IPS DF 4.7 (cell line): Measurements from ENCODE around the gene CCDC50.

Source experiments
- DNase-seq: peaks from one replicate; pipeline ENCODE4 v3.0.0-alpha.2; 2013; ENCODE audit warnings: low spot score; ENCODE audit errors: extremely low read depth

Gene CCDC50

GRCh38 chr3:191345334-191345733 is 16.1 kb downstream of the CCDC50 start:
- DNase-seq = no peak

- DNase-seq = no peak
Measured at GRCh38 chr3:191347228-191347627, 18.0 kb downstream of the CCDC50 start.

DNA sequence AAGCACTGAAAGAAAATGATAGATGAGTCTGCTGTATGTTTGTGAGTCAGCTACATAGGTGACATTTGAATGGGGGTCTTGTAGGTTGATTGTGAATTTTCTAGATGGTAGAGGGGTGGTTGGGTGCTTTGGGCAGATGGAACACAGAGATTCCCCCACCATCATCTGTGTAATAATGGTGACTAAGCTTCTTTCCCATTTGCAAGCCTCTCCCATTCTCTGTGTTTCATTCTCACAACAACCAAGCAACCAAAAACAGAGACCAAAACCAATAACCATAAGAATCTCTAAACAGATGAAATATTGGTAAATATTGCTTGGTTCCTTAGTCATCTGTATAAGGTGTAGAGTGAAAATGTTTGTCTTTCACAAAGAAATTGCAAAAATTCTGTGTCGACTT is 18.9 kb downstream of the CCDC50 start:
- no peak for DNase-seq

DNA sequence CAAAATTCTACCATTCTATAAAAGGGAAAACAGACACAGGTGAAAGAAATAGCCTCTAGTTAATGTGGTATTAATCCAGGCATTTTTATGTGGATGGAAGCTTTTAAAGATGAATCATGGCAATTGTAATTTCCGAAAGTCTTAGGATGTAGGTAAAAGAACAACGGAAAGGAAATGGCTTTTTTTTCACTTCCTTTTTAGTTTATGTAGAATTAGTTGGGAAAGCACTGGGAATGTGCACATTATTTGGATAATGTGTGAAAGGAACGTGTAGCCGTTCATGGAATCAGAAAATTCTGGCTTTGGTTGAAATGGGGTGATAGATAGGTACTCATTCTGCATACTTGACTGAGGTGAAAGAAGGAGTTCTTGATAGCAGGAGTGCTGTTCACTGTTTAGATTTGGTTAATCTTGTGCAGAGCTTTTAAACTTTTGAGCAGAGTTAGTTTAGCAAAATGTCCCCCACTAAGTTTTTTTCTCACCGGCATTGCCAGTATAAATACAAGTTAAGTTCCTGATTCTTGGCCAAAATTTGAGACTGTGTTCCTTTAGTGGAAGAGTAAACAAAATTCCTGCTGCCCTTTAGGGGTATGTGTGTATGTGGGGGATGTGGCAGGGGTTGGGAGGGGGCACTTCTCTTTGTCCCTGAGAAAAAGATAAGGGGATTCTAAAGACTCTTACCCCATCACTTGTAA is 21.3 kb downstream of the CCDC50 start:
- no peak for DNase-seq

GRCh38 chr3:191352014-191352413 is 22.8 kb downstream of the CCDC50 start:
- no peak for DNase-seq

GRCh38 chr3:191353022-191353777 is 24.0 kb downstream of the CCDC50 start:
- no peak for DNase-seq

- no peak for DNase-seq
Measured at GRCh38 chr3:191355406-191355805, 26.2 kb downstream of the CCDC50 start.

- DNase-seq = no peak
Measured at GRCh38 chr3:191356631-191357439, 27.6 kb downstream of the CCDC50 start.

- no peak for DNase-seq
Measured at GRCh38 chr3:191357909-191358308, 28.7 kb downstream of the CCDC50 start.

GRCh38 chr3:191358929-191359328 is 29.7 kb downstream of the CCDC50 start:
- no peak for DNase-seq

GRCh38 chr3:191360620-191361019 is 31.4 kb downstream of the CCDC50 start:
- no peak for DNase-seq

GRCh38 chr3:191361456-191361855 is 32.3 kb downstream of the CCDC50 start:
- no peak for DNase-seq

GRCh38 chr3:191362037-191362436 is 32.8 kb downstream of the CCDC50 start:
- DNase-seq = no peak

- no peak for DNase-seq
Measured at GRCh38 chr3:191362524-191363090, 33.4 kb downstream of the CCDC50 start.

GRCh38 chr3:191363221-191363620 is 34.0 kb downstream of the CCDC50 start:
- DNase-seq = no peak

- no peak for DNase-seq
Measured at GRCh38 chr3:191366675-191367074, 37.5 kb downstream of the CCDC50 start.

GRCh38 chr3:191368755-191369615 is 39.8 kb downstream of the CCDC50 start:
- no peak for DNase-seq

- DNase-seq = no peak
Measured at GRCh38 chr3:191369616-191370010, 40.4 kb downstream of the CCDC50 start.

GRCh38 chr3:191372122-191372521 is 42.9 kb downstream of the CCDC50 start:
- DNase-seq = no peak

GRCh38 chr3:191373327-191373726 is 44.1 kb downstream of the CCDC50 start:
- no peak for DNase-seq
